IPS-NIHi11 (cell line): Measurements from ENCODE around the gene CYP46A1.

Source experiments
- DNase-seq: peaks from one replicate; pipeline ENCODE4 v3.0.0; 2012; ENCODE audit warnings: mixed read lengths, low spot score

CYP46A1 gene

DNA sequence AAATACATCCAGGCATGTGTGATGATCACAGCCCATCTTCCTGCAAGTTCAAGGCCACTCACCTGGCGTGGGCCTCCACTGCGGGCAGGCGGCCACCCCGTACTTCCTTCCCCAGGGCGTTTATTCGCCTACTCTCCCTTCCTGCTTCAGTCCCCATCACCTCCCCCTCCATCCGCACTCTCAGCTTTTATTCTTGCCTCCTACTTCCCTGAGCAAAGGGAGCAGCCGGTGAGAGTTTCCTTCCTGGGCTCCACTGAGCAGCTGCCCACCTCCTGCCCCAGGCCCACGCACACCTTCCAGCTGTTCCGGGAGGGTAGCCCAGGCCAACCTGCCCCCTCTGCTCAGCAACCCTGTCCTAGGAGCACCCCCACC, 4.1 kb downstream of the CYP46A1 start:
- DNase-seq = no peak

DNA sequence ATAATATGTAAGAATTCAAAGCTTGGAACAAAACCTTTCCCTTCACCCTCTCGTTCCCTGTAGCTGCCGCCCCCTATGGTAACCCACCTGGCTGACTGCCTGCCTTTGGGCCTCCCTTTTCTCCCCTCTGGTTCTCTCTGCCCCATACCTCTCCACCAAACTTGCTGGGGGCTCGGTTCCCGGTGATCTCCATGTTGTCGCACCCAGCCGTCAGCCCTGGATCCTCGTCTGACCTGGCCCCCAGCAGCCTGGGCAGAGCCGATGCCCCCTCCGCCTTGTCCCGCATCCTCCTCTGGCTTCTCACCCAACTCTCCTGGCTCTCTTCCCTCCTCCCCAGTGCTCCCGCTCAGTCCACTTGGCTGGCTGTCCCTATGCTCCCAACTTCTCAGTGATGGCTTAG, 4.5 kb downstream of the CYP46A1 start:
- no peak for DNase-seq

DNA sequence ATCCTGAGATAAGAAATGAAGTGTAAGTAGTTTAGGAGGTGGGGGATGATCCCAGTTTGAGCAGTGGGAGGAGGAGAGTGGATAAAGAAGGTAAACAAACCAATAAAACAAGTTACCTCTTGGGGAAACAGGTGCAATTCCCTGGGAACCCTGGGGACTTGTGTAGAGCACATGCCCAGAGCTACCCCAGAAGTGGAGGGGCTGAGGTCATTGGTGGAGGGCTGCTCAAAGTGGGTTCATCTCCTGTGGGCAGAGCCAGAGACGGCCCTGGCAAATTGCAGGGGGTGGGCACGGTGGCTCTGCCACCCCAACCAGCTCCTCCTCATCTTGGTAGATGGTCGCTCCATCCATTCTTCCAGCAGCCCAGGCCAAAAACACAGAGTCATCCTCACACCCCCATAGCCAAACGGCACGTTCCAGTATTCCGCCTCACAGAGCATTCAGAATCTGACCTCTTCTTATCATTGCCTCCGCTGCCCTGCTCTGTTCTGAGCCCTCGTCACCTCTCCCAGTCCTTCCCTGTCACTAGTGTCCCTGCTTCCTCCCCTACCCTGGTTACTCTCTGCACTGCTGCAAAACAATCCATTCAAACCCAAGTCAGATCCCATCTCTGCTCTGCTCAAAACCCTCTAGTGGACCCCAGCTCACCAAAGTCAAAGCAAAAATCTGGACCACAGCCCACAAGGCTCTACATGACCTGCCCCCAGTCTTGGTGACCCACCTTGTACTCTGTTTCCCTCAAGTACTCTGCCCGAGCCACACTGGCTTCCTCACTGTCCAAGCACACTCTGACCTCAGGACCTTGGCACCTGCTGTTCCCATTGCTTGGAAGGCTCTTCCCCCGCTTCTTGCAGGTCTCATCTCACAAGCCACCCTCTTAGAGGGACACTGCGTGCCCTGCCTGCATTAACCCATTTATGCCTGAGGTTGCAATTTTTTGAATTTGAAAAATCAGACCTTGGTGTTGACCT, 5.5 kb downstream of the CYP46A1 start:
- no peak for DNase-seq

DNA sequence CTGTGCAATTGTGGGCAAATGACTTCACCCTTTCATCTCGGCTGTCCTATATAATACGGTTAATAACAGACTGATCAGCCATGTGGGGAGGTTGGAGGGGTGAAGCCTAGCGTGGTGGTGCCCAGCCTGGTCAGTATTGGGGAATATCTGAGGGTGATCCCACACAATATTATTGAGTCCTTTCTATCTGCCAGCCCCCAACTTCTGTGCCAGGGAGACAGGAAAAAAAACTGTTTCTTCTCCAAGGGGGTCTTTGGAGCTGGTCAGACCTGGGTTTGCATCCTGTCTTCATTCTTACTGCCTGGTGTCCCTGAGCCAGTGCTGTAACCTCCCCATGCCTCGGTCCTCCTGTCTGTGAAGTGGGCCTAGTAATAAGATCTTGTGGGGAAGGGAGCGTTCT, 6.5 kb downstream of the CYP46A1 start:
- no peak for DNase-seq

DNA sequence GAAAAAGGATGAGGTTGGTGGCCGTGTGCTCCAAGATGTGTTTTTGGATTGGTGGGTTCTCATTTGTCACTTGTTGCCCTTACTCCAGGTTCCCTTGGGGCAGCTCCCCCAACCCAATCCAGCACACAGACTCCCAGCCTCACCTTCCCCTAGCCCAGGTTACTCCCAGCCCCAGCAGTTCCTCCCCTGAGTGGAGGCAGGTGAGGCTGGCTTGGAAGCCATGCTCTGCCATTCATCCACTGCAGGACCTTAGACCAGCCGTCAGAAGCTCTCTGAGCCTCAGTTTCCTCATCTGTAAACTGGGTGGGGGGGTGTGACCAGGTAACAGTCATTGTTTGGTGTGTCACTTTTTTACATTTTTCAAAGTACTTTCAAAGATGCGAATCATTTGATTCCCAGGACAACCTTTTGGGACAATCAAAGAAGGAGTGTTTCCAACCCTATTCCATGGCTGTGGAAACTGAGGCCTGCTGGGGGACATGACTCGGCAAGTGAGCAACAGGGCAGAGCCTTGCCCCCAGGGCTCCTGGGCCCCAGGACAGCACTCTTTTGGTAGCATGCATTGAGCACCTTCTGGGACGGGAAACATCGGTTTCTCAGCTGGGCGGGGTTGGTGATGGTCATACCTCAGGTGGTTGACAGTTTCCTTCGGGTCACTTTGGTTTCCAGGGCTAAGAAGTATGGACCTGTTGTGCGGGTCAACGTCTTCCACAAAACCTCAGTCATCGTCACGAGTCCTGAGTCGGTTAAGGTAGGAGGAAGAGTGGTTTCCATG, 7.2 kb downstream of the CYP46A1 start:
- DNase-seq = no peak

DNA sequence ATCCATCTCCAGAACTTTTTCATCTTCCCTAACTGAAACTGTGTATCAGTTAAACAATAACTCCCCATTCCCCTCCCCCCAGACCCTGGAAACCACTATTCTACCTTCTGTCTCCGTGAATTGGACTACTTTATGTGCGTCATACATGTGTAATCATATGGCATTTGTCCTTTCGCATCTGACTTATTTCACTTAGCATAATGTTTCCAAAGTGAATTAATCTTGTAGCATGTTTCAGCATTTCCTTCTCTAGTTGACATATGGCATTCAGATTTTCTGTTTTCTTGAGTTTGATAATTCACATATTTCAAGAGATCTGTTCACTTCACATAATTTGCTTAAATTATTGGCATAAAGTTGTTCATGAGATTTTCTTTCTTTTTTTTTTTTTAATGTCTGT, 9.8 kb downstream of the CYP46A1 start:
- no peak for DNase-seq

DNA sequence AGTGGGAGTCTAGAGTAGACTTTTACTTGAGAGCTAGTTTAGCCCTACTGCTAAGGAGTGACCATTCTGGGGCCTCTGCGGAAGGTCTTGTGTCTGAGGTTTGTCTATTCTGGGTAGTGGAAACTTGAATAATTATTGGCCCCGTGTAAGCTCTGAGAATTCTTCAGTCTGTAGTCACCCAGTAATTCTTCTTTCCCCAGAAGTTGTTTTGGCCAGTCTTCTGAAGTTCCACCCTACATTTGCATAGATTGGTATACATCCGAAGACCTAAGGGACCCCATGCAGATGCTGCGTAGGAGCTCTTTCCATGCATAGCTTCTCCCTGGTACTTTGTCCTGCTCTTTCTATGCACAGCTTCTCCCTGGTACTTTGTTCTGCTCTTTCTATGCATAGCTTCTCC, 12.8 kb downstream of the CYP46A1 start:
- no peak for DNase-seq

DNA sequence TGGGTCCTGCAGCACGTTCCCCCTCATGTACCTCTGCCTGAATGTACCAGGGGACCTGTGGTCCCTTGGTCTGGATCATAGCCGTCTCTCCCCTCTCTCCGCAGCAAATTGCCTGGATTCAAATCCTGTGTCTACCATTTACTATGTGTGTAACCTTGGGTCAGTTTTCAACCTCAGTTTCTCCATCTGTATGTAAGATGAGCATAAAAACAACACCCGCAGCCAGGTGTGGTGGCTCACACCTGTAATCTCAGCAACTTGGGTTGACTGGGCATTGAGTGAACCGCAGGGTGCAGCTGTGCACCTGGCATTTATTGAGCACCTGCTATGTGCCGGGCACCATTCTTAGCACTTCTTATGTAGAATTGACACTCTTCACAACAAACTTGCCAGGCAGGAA, 14.1 kb downstream of the CYP46A1 start:
- DNase-seq = no peak

DNA sequence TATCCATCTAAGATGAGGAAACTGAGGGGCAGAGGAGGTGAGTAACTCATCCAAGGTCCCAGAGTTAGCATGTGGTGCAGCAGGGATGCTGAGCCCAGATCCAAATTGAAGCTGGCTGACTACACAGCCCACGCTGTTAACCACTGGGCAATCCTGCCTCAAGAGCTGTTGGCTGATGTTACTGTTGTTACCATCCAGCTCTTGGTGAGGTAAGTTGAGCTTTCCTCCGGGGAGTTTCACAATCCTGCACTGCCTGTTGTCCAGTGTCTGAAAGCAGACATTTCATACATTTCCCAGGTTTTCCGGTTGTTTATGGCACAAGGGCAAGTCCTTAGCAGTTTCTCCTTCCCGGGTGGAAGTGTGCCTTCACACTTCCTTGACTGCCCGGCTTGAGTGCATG, 14.5 kb downstream of the CYP46A1 start:
- DNase-seq = no peak

DNA sequence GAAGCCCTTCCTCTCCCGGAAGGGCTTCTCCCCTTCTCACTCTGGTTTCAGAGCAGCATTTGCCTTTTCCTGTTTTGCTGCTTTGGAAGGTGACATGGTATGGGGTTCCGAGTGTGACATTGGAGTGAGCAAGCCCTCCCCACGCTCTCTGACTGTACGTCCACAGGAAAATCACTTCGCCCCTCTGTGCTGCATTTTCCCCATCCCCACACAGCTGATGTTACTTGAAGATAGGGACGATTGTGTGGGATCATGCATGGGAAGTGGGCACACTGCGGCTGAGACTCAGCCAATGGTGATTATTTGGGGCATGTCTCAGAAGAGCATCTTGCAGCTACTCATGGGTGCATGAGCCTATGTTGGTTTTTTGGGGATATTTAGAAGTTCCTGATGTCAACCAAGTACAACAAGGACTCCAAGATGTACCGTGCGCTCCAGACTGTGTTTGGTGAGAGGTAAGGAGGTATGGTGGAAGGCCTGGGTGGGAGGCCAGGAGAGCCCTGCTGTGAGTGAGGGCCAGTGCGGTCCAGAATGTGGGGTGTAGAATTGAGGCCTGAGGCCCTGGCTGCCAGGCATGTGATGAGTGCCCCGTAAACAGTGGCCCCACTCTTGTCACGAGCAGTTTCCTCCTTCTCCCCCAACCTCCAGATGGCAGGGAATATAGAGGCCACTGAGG, 15.1 kb downstream of the CYP46A1 start:
- DNase-seq = no peak

DNA sequence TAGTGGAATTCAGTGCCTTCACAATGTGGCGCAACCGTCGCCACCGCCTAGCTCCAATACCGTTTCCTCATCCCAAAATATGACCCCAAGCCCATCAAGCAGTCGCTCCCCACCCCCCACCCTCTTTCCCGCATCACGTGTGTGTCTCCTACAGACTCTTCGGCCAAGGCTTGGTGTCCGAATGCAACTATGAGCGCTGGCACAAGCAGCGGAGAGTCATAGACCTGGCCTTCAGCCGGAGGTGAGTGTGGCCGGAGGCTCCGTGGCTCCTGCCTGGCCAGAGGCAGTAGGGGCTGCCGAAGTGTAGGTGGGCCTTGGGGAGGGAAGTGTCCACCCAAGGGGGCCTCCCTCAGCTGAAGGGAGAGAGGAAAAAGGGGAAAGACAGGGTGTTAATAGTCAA, 15.8 kb downstream of the CYP46A1 start:
- no peak for DNase-seq

DNA sequence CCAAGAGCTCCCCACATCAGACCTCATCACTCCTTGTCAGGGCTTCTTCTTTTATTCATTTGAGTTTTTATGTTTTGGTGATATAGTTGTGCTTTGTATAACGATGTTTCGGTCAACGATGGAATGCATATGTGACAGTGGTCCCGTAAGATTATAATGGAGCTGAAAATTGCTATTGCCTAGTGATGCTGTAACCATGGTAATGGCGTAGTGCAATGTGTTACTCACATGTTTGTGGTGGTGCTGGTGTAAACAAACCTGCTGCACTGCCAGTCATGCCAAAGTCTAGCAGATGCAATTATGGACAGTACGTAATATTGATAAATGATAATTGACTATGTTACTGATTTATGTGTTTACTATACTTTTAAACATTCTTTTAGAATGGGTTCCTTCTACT, 16.3 kb downstream of the CYP46A1 start:
- DNase-seq = no peak

DNA sequence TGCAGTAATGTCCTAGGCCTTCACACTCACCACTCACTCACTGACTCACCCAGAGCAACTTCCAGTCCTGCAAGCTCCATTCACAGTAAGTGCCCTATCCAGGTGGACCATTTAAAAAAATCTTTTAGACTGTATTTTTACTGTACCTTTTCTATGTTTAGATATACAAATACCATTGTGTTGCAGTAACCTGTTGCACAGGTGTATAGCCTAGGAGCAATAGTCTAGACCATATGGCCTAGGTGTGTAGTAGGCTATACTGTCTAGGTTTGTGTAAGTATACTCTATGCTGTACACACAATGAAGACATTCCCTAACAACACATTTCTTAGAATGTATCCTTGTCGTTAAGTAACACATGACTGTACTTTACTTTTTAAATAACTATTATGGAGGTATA, 17.2 kb downstream of the CYP46A1 start:
- no peak for DNase-seq

DNA sequence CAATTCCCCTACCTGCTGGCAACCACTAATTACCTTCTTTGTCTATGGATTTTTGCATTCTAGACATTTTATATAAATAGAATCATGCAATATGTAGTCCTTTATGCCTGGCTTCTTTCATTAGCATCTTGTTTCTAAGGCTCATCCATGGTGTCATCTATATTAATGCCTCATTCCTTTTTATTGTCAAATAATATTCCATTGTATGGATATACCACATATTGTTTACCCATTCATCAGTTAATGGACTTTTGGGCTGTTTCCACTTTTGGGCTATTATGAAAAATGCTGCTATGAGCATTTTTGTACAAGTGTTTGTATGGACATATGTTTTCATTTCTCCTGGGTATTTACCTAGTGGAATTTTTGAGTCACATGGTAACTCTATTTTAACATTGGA, 18.0 kb downstream of the CYP46A1 start:
- no peak for DNase-seq

DNA sequence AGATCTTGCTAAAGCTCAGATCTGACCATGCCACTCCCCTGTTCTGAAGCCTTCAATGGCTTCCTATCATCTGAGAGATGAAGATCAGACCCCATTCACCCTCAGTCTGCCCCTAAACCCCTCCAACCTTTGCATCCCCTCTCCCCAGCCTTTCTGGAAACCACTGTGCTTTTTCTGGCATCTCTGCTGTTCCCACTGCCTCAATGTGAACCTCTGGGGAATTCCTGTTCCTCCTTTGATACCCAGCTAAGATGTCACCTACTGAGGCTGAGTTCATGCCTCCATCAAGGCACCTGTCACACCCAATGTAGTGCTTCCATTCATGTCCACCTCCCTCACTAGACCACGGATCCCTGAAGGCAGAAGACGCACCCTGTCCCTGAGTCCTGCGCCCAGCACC, 19.3 kb downstream of the CYP46A1 start:
- no peak for DNase-seq

DNA sequence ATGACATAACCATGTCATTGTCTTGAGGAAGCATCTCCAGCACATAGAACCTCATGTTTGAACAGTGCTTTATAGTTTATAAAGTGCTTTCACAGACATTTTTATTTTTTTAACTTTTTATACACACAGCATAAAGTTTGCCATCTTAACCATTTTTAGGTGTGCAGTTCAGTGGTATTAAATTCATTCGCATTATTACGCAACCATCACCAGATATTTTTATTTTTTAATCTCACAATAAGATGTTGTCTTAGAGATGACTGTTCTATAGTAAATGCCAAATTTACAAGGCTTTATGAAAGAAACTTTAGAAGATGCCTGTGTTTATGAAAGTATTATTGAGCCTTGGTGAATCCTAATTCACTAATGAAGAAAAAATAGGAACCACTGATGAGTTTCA, 19.9 kb downstream of the CYP46A1 start:
- DNase-seq = no peak

DNA sequence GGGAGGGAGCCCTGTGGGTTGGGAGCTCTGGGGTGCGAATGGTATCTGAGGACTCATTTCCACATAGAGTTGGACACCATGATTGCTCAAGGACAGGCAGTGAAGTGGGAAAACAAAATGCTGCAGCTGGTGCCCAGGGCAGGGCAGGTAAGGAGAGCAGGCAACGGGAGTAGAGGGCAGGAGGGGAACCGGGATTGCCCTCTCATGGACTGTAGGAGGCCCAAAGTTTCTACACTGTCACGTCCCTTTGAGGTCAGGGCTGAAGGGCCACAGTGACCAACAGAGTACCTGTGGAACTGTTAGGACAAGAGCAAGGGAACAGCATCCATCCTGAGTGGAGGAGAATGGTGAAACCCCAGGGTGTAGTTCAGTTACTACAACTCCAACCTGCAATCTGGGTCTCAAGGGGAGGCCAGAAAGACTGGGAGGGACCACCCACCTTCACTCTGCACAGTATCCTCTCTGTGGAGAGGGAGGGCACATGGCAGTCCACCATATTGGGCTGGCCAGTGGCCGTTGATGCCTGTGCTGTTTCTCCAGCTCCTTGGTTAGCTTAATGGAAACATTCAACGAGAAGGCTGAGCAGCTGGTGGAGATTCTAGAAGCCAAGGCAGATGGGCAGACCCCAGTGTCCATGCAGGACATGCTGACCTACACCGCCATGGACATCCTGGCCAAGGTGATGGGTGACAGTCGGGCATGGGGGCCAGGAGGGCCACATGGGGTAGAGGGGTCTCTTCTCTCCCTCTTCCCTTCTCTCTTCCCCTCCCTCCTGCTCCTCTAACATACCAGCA, 22.2 kb downstream of the CYP46A1 start:
- DNase-seq = no peak

DNA sequence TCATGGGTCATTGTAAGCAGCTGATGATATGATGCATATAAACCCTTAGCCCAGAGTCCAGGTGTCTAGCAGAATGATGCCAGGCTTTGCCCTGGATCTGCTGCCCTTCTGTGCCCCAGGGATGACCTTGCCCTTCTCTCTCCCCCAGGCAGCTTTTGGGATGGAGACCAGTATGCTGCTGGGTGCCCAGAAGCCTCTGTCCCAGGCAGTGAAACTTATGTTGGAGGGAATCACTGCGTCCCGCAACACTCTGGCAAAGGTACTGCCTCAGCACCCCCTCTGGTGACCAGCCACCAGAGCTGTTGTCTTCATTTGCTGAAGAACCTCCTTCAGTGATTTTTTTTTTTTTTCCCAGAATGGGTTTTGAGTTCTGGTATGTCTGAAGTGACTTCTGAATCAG, 23.3 kb downstream of the CYP46A1 start:
- no peak for DNase-seq

DNA sequence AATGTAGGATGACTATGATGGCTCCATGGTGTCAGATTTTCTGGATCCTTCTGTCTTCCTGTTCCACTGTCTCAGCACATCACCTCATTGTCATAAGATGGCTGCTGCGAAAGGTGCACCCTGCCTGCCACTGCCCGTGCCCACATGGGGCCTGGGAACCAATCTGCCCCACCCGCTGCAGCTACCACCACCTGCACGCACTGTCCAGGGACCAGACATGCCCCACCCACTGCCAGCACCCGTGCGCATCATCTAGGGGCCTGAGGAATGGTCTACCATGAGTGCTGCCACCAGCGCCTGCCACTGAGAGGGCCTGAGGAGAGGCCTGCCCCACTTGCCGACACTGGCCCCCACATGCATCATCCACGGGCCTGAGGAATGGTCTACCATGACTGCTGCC, 23.8 kb downstream of the CYP46A1 start:
- no peak for DNase-seq

DNA sequence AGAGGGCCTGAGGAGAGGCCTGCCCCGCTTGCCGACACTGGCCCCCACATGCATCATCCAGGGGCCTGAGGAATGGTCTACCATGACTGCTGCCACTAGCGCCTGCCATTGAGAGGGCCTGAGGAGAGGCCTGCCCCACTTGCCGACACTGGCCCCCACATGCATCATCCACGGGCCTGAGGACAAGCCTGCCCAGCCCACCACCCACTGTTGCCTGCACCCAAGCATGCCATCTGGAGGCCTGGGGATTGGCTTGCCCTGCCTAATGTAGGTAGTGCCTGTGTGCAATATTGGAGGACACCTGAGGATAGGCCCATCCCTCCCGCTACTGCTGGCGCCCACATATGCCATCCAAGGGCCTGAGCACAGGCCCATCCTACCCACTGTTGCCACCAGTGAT, 24.4 kb downstream of the CYP46A1 start:
- DNase-seq = no peak

DNA sequence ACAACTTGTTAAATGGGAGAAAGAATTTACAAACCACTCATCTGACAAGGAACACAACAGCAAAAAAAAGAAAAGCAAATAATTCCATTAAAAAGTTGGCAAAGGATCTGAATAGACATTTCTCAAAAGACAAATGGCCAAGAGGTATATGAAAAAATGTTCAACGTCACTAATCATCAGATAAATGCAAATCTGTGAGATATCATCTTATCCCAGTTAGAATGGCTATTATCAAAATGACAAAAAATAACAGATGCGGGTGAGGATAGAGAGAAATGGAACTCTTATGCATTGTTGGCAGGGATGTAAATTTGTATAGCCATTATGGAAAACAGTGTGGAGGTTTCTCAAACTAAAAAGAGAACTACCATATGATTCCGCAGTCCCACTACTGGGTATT, 29.9 kb downstream of the CYP46A1 start:
- no peak for DNase-seq
